Hematopoietic multipotent progenitor cell (in vitro differentiated cells): ENCODE data around the gene B3GAT1. TPM values are rescaled to one million over a fixed set of nuclear protein-coding genes. Genes with fewer than 3 reads are reported as not detected.
"Not testable (repeated sequence)": the region's sequence is repeated elsewhere in the genome, so short reads cannot be mapped to it uniquely, and the experiment has no call there.

Experiments
- DNase-seq, 3 donors: peaks; one replicate each; pipeline ENCODE4 v3.0.0-alpha.2; 2011 to 2015; ENCODE audit warnings: low read depth in 2 of 3, low spot score in 2 of 3
- total RNA-seq: library from RNA; depleted of rRNA; stranded (reverse); fragments of >200 nt; gene quantifications from one replicate; pipeline ENCODE4 v1.2.3, GENCODE V29; 2012

Gene B3GAT1, protein sequence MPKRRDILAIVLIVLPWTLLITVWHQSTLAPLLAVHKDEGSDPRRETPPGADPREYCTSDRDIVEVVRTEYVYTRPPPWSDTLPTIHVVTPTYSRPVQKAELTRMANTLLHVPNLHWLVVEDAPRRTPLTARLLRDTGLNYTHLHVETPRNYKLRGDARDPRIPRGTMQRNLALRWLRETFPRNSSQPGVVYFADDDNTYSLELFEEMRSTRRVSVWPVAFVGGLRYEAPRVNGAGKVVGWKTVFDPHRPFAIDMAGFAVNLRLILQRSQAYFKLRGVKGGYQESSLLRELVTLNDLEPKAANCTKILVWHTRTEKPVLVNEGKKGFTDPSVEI
- total RNA-seq = under 0.01 TPM

DNA sequence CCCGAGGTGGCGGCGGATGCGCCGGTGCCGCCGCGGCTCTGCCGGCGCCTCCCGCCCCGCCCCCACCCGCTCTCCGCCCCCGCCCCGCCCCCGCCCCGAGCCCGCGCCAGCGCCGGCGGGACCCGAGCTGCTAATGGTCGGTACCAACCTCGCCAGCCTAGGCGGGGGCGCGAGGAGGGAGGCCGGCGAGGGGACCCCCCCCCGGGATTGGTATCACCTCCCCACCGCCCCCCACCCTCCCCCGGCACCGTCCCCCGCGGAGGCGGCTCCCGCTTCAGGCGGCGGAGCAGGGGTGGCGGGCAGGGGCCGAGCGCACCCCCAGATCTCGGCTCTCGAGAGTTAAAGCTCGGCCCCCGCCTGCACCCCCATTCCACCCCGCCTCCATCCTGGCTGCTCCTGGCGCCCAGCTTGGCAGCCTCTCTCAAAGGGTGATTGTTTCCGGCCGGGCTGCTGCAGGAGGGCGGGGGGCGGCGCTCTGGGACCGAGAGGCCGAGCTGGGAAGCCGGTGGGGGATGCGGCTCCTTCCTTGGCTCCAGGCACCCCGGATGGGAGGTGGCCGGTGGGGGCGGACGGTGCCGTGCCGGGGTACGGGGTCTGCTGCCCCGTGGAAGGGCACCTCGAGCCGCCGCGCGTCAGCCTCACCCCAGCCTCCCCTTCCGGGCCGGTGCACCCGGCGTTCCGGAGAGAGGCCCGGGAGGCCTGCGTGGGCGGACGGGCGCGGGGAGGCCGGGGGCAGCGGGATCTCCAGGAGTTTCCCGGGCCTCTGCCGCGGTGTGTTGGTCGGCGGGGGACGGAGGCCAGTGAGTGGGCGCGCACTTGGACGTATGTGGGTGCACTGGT lies at the start of gene B3GAT1:
TSS of gene B3GAT1 (minus strand) at position 40 of the 840 bp plus-strand sequence. CDS start 24,583 bp downstream, outside the sequence.
- no peak for DNase-seq

DNA sequence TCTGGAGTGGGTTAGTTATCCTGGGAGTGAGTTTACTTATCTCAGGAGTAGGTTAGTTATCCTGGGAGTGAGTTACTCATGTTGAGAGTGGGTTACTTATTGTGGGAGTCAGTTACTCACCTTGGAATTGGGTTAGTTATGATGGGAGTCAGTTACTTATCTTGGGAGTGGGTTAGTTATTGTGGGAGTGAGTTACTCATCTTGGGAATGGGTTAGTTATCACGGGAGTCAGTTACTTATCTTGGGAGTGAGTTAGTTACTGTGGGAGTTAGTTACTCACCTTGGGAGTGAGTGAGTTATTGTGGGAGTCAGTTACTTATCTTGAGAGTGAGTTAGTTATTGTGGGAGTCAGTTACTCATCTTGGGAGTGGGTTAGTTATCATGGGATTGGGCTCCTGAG lies 49.6 kb upstream of the B3GAT1 start:
- no peak for DNase-seq

DNA sequence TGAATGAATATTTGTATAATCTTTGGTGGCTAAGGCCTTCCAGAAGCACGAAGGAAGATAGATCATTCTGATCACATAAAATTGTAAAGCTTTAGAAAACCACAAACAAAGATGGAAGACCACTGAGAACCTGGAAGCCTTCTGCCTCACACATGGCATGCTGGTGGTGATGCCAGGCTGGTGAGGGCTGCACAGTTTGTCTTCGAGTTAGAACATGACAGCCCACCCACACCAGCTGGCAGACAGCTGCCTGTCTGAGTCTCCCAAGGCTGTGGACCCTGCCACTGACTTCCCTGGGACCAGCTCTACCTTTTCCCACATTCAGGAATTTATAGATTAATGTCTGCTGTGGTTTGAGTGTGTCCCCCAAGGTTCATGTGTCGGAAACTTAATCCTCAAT lies 48.8 kb upstream of the B3GAT1 start:
- DNase-seq = no peak

DNA sequence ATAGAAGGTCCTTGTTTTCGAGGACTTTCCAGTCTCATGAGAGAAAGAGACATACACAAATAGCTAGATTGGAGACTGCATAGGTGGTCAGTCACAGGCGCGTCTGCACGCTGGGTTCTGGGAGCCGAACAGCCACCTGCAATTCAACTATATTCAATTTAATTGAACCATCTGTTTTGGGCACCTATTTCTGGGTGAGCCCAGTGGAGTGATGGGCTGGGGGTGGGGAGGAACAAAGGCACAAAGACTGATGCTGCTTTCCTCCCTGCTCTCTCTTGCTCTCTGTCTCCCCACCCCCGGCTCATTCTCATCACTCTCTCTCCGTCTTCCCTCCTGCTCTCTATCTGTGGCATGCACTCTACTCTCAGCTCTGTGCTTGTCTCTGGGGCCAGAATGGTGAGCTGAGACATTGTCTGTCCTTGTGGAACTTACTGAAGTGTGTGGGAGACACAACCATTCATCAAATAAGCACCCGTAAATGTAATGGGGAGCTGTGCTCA lies 48.1 kb upstream of the B3GAT1 start:
- DNase-seq = no peak

DNA sequence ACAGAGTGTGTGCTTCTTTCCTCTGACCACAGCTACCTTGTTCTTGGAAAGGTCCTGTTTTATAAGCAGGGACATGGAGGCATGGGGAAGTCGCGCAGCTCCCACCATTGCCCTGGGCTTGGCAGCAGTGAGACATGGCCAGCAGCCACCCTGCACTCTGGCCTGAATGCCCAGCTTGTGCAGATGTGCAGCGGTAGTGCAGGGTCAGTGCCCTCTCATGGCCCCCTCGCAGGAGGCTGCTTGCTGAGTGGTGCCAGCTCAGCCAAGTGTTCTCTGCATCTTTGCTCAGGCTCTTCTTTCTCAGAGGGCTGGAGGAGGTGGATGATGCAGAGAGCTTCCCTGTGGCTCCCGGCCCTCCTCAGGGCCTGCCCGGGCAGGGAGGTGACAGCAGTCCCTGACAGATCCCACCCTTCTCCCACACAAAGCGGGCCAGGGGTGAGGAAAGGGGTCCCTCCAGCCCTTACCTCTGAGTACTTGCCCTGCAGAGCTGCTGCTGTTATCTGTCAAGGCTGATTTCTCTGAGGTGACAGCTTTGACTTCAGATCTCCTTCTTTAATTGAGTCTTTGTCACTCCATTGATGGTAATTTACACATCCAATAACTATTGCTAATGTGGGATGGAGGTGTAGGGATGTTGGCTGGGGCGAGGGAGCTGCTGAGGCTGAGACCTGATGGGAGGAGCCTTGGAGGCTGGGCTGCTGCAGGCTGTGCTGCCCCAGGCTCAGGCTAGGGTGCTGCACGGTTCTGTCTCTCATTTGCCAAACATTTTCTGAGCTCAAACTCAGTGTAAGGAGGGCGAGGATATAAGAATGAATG lies 47.4 kb upstream of the B3GAT1 start:
- DNase-seq = no peak

DNA sequence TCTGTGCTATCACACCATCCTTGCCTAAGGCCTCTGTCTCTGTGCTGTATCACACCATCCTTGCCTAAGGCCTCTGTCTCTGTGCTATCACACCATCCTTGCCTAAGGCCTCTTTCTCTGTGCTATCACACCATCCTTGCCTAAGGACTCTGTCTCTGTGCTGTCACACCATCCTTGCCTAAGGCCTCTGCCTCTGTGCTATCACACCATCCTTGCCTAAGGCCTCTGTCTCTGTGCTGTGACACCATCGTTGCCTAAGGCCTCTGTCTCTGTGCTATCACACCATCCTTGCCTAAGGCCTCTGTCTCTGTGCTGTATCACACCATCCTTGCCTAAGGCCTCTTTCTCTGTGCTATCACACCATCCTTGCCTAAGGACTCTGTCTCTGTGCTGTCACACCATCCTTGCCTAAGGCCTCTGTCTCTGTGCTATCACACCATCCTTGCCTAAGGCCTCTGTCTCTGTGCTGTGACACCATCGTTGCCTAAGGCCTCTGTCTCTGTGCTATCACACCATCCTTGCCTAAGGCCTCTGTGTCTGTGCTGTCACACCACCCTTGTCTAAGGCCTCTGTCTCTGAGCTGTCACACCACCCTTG lies 45.5 kb upstream of the B3GAT1 start:
- not testable (repeated sequence) for DNase-seq

DNA sequence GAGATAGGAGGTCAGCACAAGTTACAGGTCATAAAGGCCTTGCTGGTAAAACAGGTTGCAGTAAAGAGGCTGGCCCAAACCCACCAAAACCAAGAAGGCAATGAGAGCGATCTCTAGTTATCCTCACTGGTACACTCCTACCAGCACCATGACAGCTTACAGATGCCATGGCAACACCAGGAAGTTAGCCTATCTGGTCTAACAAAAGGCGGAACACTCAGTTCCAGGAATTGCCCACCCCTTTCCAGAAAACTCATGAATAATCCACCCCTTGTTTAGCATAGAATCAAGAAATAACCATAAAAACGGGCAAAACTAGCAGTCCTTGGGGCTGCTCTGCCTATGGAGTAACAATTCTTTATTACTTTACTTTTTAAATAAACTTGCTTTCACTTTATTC lies 43.5 kb upstream of the B3GAT1 start:
- no peak for DNase-seq

DNA sequence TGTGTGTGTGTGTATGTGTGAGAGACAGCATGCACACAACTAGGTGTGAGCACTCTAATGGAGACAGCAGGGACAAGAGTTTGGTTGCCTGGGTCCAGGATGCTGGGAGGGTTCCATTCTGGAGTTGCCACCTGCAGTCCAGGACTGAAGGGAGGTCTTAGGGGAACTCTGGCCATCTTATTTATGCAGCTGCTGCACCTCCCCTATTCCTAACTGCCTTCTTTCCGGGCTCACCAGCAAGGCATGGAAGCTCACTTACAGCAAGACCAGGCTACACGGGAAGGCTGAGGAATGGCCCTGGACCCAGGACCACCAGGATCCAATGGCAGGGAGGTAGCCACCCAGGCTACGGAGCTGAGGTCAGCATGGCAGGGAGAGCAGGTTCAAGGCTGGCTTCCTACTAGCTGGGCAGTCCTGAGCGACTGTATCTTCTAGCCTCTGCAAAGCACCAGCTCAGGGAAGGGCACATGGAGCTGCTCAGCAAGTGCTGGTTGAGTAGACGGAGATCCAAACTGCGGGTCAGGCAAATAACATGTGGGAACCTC lies 42.2 kb upstream of the B3GAT1 start:
- DNase-seq = no peak

DNA sequence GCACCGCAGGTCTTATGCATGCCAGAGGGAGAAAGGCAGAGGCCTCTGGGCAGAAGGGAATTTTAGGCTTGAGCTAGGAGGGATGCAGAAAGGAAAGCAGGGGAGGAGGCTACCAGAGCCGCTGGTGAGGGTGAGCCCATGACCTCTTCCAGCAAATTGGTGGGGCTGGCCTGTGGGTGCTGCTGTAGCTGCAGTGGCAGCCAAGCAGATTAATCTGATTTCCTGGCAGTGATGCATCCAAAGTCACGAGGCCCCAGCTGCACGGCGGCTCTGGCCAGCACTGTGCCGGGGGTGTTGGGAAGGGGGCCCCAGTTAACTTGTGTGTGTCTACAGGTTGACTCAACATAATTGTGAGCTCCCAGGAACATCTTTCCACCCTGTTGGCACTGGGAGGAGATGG lies 41.4 kb upstream of the B3GAT1 start:
- no peak for DNase-seq

DNA sequence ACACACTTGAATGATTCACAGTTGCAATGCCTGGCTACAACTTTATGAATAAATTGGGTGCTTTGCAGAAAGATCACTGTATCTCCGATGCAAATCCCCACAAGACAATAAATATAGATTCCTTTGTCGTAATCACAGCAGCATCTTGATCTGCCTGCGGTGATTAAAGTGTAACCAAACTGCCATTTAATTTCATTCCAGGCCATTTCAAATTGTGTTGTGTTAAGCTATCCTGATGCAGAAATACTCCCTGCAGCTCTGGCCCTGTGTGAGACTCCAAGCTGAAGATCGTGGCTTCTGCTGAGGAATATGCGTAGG lies 40.8 kb upstream of the B3GAT1 start:
- DNase-seq = no peak

DNA sequence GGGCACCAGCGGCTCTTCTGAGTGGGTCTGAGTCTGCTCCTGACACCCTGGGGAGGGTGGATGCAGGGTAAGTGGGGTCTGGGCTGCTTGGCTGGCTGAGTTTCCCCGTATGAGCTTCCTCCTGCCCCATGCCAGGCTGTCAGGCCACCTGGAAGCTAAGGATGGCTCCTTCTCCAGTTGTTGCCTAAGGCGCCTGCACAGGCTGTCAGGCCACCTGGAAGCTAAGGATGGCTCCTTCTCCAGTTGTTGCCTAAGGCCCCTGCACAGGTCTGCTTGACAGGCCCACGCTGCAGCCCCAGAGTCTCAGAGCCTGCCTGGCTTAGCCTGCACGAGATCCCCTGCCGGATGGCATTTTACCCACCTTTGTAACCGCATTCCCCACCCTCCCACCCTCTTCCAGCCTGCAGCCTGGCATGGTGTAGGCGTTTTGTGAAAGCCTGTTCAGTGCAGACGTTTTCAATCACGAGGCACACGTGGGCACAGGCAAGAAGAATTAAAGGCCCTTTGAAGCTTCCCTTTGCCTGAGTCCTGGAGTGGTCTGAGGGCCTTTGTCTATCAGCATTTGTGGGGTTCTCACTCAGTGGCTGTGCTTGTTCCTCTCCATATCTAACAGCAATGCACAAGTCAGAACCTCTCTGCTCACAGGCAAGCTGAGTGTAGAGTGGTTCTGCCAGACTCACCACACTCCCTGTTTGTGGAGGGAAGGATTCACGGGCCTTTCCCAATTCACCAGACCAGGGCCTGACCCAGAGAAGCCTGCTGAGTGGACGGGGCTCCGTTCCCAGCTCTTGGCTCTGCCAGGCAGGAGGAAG lies 40.2 kb upstream of the B3GAT1 start:
- DNase-seq = no peak

DNA sequence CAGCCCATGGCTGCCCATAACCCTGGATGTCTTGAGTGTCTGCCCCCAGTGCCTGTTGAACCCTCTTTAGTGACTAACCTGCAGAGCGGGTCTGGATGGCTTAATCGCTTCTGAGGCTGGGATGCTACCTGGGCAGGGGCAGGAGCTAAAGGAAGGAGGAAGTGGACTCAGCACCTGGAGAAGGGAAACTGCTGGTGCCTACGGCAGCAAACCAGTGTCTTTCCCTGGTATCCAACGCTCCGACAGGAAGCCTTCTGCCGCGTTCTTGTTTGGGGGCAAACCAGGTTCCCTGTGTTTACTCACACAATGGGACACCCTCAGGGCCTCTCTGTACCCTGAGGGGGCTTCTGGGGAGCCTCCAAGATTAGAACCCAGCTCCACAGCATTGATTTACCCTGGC lies 38.1 kb upstream of the B3GAT1 start:
- no peak for DNase-seq

DNA sequence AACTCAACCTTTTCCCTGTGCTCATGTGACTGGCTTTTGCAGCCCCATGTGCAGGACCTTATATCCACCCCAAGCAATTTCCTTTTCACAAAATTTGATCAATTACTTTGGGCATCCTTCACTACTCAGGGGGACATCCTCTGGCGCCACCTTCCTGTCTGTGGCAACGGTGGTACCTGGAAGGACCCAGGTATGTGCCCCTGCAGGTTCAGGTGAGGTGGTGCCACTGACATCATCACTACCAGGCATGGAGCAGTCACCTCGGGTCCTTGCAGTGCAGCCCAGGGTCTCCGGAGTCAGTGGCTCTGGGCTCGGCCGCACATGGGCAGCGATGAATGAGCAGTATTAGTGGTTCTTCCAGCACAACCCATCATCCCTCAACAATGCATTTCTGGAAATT lies 37.7 kb upstream of the B3GAT1 start:
- DNase-seq = no peak

DNA sequence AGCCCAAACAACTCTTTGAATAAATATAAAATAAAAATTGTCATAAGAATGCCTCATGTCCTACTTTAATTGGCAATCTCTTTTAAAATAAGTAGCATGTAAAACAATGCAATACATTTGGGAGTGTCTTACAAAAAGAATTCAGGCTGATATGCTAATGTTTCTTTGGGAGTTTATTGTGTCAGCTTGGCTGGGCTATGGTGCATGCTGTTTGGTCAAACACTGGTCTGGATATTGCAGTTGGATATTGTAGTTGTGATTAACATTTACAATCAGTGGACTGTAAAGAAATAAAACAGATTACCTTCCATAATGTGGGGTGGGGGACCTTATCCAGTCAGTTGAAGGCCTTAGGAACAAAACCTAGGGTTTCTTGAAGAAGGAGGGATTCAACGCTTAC lies 37.0 kb upstream of the B3GAT1 start:
- no peak for DNase-seq

DNA sequence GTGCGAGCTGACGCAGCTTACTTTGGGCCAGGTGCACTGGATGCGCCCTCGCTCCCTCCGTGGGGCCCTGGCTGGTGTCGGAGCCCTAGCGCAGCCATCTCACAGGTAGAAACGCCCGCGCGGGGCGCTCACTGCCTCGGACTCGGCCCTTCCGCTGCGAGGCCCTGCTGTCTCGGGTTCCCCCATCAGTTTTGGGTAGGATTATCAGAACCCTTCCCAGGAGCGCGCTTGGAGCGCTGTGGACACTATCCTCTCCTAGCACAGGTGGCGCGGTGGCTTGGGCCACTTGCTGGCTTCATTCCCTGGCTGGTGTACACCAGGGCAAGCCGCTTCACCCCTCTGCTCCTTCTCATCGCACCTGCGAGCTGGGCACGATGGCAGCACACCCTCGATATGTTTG lies 35.7 kb upstream of the B3GAT1 start:
- no peak for DNase-seq

DNA sequence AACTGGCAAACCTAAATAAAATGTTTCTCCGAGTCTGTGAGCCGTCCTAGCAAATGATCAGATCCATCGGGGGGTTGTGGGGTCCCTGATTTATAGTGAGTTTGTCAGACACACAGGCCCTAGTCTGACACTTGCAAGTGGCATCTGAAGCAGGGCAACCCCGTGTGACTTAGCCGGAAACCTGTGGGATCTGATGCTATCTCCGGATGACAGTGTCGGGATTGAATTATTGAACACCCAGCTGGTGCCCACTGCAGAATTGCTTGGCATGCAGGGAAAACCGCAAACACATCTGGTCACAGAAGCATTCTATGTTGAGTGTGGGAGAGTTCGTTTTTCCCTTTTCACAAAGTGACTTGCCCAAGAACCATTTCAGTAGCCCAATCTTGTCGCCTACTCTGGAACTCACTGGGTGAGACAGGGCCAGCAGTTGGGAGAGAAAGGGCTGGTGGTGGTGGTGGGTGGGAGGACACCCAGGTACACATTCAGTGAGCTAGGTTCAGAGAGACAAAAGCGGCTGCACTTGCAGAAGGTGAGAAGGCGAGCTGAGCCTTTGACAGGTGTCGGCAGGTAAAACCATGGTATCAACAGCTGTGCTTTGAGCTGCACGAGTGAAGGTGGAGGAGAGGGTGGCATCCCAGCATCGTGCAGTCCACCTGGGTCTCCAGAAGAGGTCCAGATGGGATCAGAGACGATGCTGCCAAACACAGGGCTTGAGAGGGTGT lies 33.7 kb upstream of the B3GAT1 start:
- DNase-seq = no peak

DNA sequence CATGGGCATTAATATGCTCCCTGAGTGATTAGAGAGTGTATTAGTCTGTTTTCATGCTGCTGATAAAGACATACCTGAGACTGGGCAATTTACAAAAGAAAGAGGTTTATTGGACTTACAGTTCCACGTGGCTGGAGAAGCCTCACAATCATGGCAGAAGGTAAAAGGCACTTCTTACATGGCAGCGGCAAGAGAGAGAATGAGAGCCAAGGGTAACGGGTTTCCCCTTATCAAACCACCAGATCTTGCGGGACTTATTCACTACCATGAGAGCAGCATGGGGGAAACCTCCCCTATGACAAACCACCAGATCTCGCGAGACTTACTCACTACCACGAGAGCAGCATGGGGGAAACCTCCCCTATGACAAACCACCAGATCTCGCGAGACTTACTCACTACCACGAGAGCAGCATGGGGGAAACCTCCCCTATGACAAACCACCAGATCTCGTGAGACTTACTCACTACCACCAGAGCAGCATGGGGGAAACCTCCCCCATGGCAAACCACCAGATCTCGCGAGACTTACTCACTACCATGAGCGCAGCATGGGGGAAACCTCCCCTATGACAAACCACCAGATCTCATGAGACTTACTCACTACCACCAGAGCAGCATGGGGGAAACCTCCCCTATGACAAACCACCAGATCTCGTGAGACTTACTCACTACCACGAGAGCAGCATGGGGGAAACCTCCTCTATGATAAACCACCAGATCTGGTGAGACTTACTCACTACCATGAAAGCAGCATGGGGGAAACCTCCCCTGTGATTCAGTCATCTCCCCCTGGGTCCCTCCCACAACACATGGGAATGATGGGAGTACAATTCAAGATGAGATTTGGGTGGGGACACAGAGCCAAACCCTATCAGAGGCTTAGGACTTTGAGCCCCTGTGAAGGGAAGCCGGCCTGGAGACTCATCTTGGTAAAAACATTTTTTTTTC lies 32.4 kb upstream of the B3GAT1 start:
- not testable (repeated sequence) for DNase-seq

DNA sequence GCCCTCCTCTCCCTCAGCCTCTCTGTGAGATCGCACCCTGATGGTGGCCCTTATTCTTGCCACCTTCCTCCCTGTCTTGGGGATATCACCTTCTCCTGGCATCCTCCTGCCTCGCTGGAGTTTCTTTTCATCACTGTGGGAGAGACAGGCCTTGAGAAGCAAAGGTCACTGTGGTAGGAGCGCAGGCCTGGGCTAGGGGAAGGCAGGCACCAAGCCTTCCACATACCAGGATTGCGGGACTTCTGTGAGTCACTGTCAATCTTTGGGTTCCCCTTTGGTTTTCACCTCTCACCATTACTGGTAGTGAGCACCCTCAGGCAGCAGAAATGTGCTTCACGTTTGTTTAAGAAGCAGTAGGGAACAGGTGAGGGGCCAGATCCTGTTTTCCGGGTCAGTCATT lies 31.2 kb upstream of the B3GAT1 start:
- DNase-seq = no peak
